ENCODE results near the gene PCSK6. TPM values are rescaled to one million over a fixed set of nuclear protein-coding genes. Genes with fewer than 3 reads are reported as not detected.

Gene PCSK6
- total RNA-seq, 5 donors from 2014 or later (not counting 1 experiment from before 2014, with no cell fraction given), result 0.16 to 2.2 (median 1.3) TPM

GRCh38 chr15:101491734-101492640 is 2.5 kb upstream of the PCSK6 start:
- Mint-ChIP-seq H3K4me3 (no peak overlapping the region), H3K27ac (no peak overlapping the region), H3K4me1 (peaks cover 5 to 10% (median 7%) of the 10 kb centered on the region in 3 donors), H3K27me3 (peaks cover 46 to 64% of the 10 kb centered on the region in 2 donors), H3K9me3 (no peaks in the 10 kb centered on the region), H3K36me3 (no peaks in the 10 kb centered on the region)
- Histone ChIP-seq H3K9me3 (no peaks in the 10 kb centered on the region), H3K36me3 (ENCODE audit: control insufficient read depth in 2 of 2, extremely low read depth in 1 of 2, insufficient read depth in 1 of 2, low read length in 1 of 2) (no peaks in the 10 kb centered on the region), H3K4me1 (ENCODE audit: control insufficient read depth in 1 of 2, extremely low read depth in 1 of 2, insufficient read depth in 2 of 2, low read length in 2 of 2) (no peaks in the 10 kb centered on the region), H3K27ac (ENCODE audit: low read length) (no peak overlapping the region), H3K4me3 (ENCODE audit: control insufficient read depth in 1 of 2, extremely low read depth in 1 of 2, low read length in 1 of 2) (no peak overlapping the region), H3K27me3 (replicated peaks in 1 of 2; ENCODE audit: control insufficient read depth in 2 of 2, extremely low read depth in 1 of 2, insufficient read depth in 2 of 2, low read length in 1 of 2) (peaks cover 10 to 62% of the 10 kb centered on the region in 2 experiments)
- POLR2A ChIA-PET, result no interaction called here
- ATAC-seq (replicated peaks in 1 of 4), result no peak
- WGBS (ENCODE audit: insufficient coverage), result 80% methylated on average over 8 of the region's 18 CpGs
- CTCF ChIA-PET, result no interaction called here
- no peak for DNase-seq

GRCh38 chr15:101490922-101491733 is 1.6 kb upstream of the PCSK6 start:
- H3K9me3 Mint-ChIP-seq, result no peaks in the 10 kb centered on the region
- WGBS (ENCODE audit: insufficient coverage), result 80% methylated on average over 11 of the region's 16 CpGs
- Histone ChIP-seq H3K27me3 (replicated peaks in 1 of 2; ENCODE audit: control insufficient read depth in 2 of 2, extremely low read depth in 1 of 2, insufficient read depth in 2 of 2, low read length in 1 of 2) (peaks cover 16 to 53% of the 10 kb centered on the region in 2 experiments), H3K4me1 (ENCODE audit: control insufficient read depth in 1 of 2, extremely low read depth in 1 of 2, insufficient read depth in 2 of 2, low read length in 2 of 2) (no peaks in the 10 kb centered on the region), H3K9me3 (no peaks in the 10 kb centered on the region), H3K4me3 (ENCODE audit: control insufficient read depth in 1 of 2, extremely low read depth in 1 of 2, low read length in 1 of 2) (no peak overlapping the region), H3K36me3 (ENCODE audit: control insufficient read depth in 2 of 2, extremely low read depth in 1 of 2, insufficient read depth in 1 of 2, low read length in 1 of 2) (no peaks in the 10 kb centered on the region), H3K27ac (ENCODE audit: low read length) (no peak overlapping the region)
- ChIA-PET POLR2A (no interaction called here), CTCF (no interaction called here)
- peak overlapping the region in 2 of 3 donors; percentile 24 to 54 for H3K4me3 Mint-ChIP-seq
- H3K27ac Mint-ChIP-seq, result no peak overlapping the region
- DNase-seq, result no peak
- no peak for ATAC-seq (replicated peaks in 1 of 4)
- H3K27me3 Mint-ChIP-seq, result peaks cover 46 to 64% of the 10 kb centered on the region in 2 donors
- peaks cover 2 to 5% (median 5%) of the 10 kb centered on the region in 3 donors for H3K4me1 Mint-ChIP-seq
- H3K36me3 Mint-ChIP-seq, result no peaks in the 10 kb centered on the region

- Mint-ChIP-seq H3K9me3 (no peaks in the 10 kb centered on the region), H3K36me3 (no peaks in the 10 kb centered on the region), H3K4me3 (peak overlapping the region; percentile 24 to 54 (median 39)), H3K4me1 (peaks cover 2 to 5% (median 5%) of the 10 kb centered on the region in 3 donors), H3K27ac (no peak overlapping the region), H3K27me3 (peaks cover 44 to 58% of the 10 kb centered on the region in 2 donors)
- Histone ChIP-seq H3K27ac (ENCODE audit: low read length) (no peak overlapping the region), H3K27me3 (replicated peaks in 1 of 2; ENCODE audit: control insufficient read depth in 2 of 2, extremely low read depth in 1 of 2, insufficient read depth in 2 of 2, low read length in 1 of 2) (peaks cover 16 to 47% of the 10 kb centered on the region in 2 experiments), H3K36me3 (ENCODE audit: control insufficient read depth in 2 of 2, extremely low read depth in 1 of 2, insufficient read depth in 1 of 2, low read length in 1 of 2) (no peaks in the 10 kb centered on the region), H3K4me1 (ENCODE audit: control insufficient read depth in 1 of 2, extremely low read depth in 1 of 2, insufficient read depth in 2 of 2, low read length in 2 of 2) (no peaks in the 10 kb centered on the region), H3K9me3 (no peaks in the 10 kb centered on the region), H3K4me3 (ENCODE audit: control insufficient read depth in 1 of 2, extremely low read depth in 1 of 2, low read length in 1 of 2) (no peak overlapping the region)
- ChIA-PET POLR2A (no interaction called here), CTCF (no interaction called here)
- ATAC-seq (replicated peaks in 1 of 4) (no peak), DNase-seq (no peak)
- 88% methylated on average over 13 of the region's 15 CpGs for WGBS (ENCODE audit: insufficient coverage)
Observed at GRCh38 chr15:101490408-101490891, 943 bp upstream of the PCSK6 start.

GRCh38 chr15:101489237-101489598 is 289 bp downstream of the PCSK6 start:
- Mint-ChIP-seq H3K27ac (no peak overlapping the region), H3K36me3 (no peaks in the 10 kb centered on the region), H3K4me1 (peaks cover 2 to 5% (median 5%) of the 10 kb centered on the region in 3 donors), H3K9me3 (no peaks in the 10 kb centered on the region), H3K4me3 (no peak overlapping the region), H3K27me3 (peaks cover 38 to 48% of the 10 kb centered on the region in 2 donors)
- Histone ChIP-seq H3K36me3 (ENCODE audit: control insufficient read depth in 2 of 2, extremely low read depth in 1 of 2, insufficient read depth in 1 of 2, low read length in 1 of 2) (no peaks in the 10 kb centered on the region), H3K9me3 (no peaks in the 10 kb centered on the region), H3K27ac (ENCODE audit: low read length) (no peak overlapping the region), H3K4me3 (ENCODE audit: control insufficient read depth in 1 of 2, extremely low read depth in 1 of 2, low read length in 1 of 2) (no peak overlapping the region), H3K4me1 (ENCODE audit: control insufficient read depth in 1 of 2, extremely low read depth in 1 of 2, insufficient read depth in 2 of 2, low read length in 2 of 2) (no peaks in the 10 kb centered on the region), H3K27me3 (replicated peaks in 1 of 2; ENCODE audit: control insufficient read depth in 2 of 2, extremely low read depth in 1 of 2, insufficient read depth in 2 of 2, low read length in 1 of 2) (peaks cover 13 to 40% of the 10 kb centered on the region in 2 experiments)
- WGBS (ENCODE audit: insufficient coverage), result 1% methylated on average over 57 of the region's 62 CpGs
- ATAC-seq (replicated peaks in 1 of 4) (peak in 1 of 4 experiments; percentile 26), DNase-seq (no peak)
- ChIA-PET POLR2A (no interaction called here), CTCF (no interaction called here)

- H3K9me3 Mint-ChIP-seq, result no peaks in the 10 kb centered on the region
- CTCF ChIA-PET, result no interaction called here
- Histone ChIP-seq H3K4me3 (ENCODE audit: control insufficient read depth in 1 of 2, extremely low read depth in 1 of 2, low read length in 1 of 2) (no peak overlapping the region), H3K27ac (ENCODE audit: low read length) (no peak overlapping the region), H3K27me3 (replicated peaks in 1 of 2; ENCODE audit: control insufficient read depth in 2 of 2, extremely low read depth in 1 of 2, insufficient read depth in 2 of 2, low read length in 1 of 2) (peaks cover 13 to 39% of the 10 kb centered on the region in 2 experiments), H3K9me3 (no peaks in the 10 kb centered on the region), H3K4me1 (ENCODE audit: control insufficient read depth in 1 of 2, extremely low read depth in 1 of 2, insufficient read depth in 2 of 2, low read length in 2 of 2) (no peaks in the 10 kb centered on the region), H3K36me3 (ENCODE audit: control insufficient read depth in 2 of 2, extremely low read depth in 1 of 2, insufficient read depth in 1 of 2, low read length in 1 of 2) (no peaks in the 10 kb centered on the region)
- DNase-seq (no peak), ATAC-seq (replicated peaks in 1 of 4) (no peak)
- no peak overlapping the region for H3K27ac Mint-ChIP-seq
- no peaks in the 10 kb centered on the region for H3K36me3 Mint-ChIP-seq
- peak overlapping the region in 1 of 3 donors; percentile 52 for H3K4me3 Mint-ChIP-seq
- POLR2A ChIA-PET, result no interaction called here
- H3K4me1 Mint-ChIP-seq, result peaks cover 2 to 5% (median 3%) of the 10 kb centered on the region in 3 donors
- 6% methylated on average over 82 of the region's 85 CpGs for WGBS (ENCODE audit: insufficient coverage)
- peaks cover 38 to 47% of the 10 kb centered on the region in 2 donors for H3K27me3 Mint-ChIP-seq
Observed at GRCh38 chr15:101488300-101489164, 975 bp downstream of the PCSK6 start.
